CD4-positive, alpha-beta T cell (primary cell): Measurements from ENCODE around the gene GALNT1. TPM values are rescaled to one million over a fixed set of nuclear protein-coding genes. Genes with fewer than 3 reads are reported as not detected.

Source experiments
- ATAC-seq: fragments of 200-7000 bp; cut with Tn5 transposase; one replicate; pipeline ENCODE4 v1.10.0; 2022; ENCODE audit warnings: mild to moderate bottlenecking; ENCODE audit not compliant: poor library complexity
- CTCF ChIA-PET: fragments of 350-600 bp; sonication (Branson Sonifier 250); formaldehyde crosslinking; loops from one replicate; lab custom pipeline; 2021; ENCODE audit warnings: antibody characterized with exemption, inconsistent platforms; lab: Charles Lee
- POLR2A ChIA-PET: fragments of 350-600 bp; sonication (Branson Sonifier 250); formaldehyde crosslinking; loops from one replicate; lab custom pipeline; 2021; ENCODE audit warnings: antibody characterized with exemption, inconsistent platforms; lab: Charles Lee
- DNase-seq, 14 experiments: peaks; one replicate each; pipeline ENCODE4 v3.0.0-alpha.2; 2013 to 2020; ENCODE audit warnings: mixed read lengths in 2 of 14
- H3K27ac ChIP-seq, 2 donors: one replicate each; pipeline versions ENCODE4 v1.5.1 to v1.7.0; 2013; ENCODE audit warnings: low read length in 2 of 2, low read depth in 1 of 2, mild to moderate bottlenecking in 1 of 2
- H3K27me3 ChIP-seq, 2 experiments: 1 replicate in 1 of 2; 2 replicates in 1 of 2; pipeline versions ENCODE4 v1.6.1 to v1.7.0; 2013; ENCODE audit warnings: low read length in 2 of 2, control low read depth in 1 of 2, mild to moderate bottlenecking in 1 of 2, moderate library complexity in 1 of 2; ENCODE audit not compliant: insufficient read depth in 2 of 2, control insufficient read depth in 1 of 2
- H3K36me3 ChIP-seq: one replicate; pipeline ENCODE4 v1.6.1; 2013; ENCODE audit warnings: low read length, control low read depth; ENCODE audit not compliant: insufficient read depth
- H3K4me1 ChIP-seq: one replicate; pipeline ENCODE4 v1.6.1; 2013; ENCODE audit warnings: low read length, control low read depth; ENCODE audit not compliant: insufficient read depth
- H3K4me3 ChIP-seq: one replicate; pipeline ENCODE4 v1.5.1; 2013; ENCODE audit warnings: mild to moderate bottlenecking, low read length, moderate library complexity
- H3K9me3 ChIP-seq, 2 experiments: 1 replicate in 1 of 2; 2 replicates in 1 of 2; pipeline versions ENCODE4 v1.6.1 to v1.7.0; 2013; ENCODE audit warnings: low read length in 2 of 2, mild to moderate bottlenecking in 2 of 2, control low read depth in 1 of 2, moderate library complexity in 1 of 2; ENCODE audit not compliant: control insufficient read depth in 1 of 2, insufficient read depth in 1 of 2
- H3K27ac Mint-ChIP-seq: one replicate; pipeline ENCODE4 v1.8.0; 2020; ENCODE audit warnings: mixed read lengths
- H3K27me3 Mint-ChIP-seq: one replicate; pipeline ENCODE4 v1.8.0; 2021; ENCODE audit warnings: mixed read lengths
- H3K36me3 Mint-ChIP-seq: one replicate; pipeline ENCODE4 v1.8.0; 2021; ENCODE audit warnings: low read depth, mixed read lengths
- H3K4me1 Mint-ChIP-seq: one replicate; pipeline ENCODE4 v1.8.0; 2021; ENCODE audit warnings: low read depth, mixed read lengths
- H3K4me3 Mint-ChIP-seq: one replicate; pipeline ENCODE4 v1.8.0; 2020; ENCODE audit warnings: mild to moderate bottlenecking, mixed read lengths
- H3K9me3 Mint-ChIP-seq: one replicate; pipeline ENCODE4 v1.8.0; 2020; ENCODE audit warnings: mixed read lengths
- CTCF ChIP-seq: fragments of 200-600 bp; IDR thresholded peaks from one replicate; pipeline ENCODE4 v1.8.0; 2022; ENCODE audit warnings: antibody characterized with exemption, mild to moderate bottlenecking
- intact Hi-C, 2 experiments: fragments of 100-400 bp; cut with DNase I in 1 of 2; cut with micrococcal nuclease in 1 of 2; formaldehyde crosslinking; loops; one replicate each; pipeline versions ENCODE4 v1.15.1 to v1.9.0; 2023 to 2025; cut with DNase I, micrococcal nuclease
- total RNA-seq, 174 experiments: library from RNA in 2 of 174; stranded (reverse) in 2 of 174; gene quantifications; one replicate each; pipeline ENCODE4 v1.2.3 and lab custom pipeline; 2021 to 2026

Gene GALNT1
- total RNA-seq, 2 experiments from 2014 or later: 16.1 to 17.9 TPM

- H3K4me3 ChIP-seq: no peak overlapping the region
- H3K36me3 ChIP-seq: peaks cover 3% of the 10 kb centered on the region
- Mint-ChIP-seq H3K4me1 (no peaks in the 10 kb centered on the region), H3K9me3 (no peaks in the 10 kb centered on the region), H3K4me3 (no peak overlapping the region), H3K27me3 (no peaks in the 10 kb centered on the region), H3K27ac (no peak overlapping the region), H3K36me3 (peaks cover 16% of the 10 kb centered on the region)
- POLR2A ChIA-PET: no interaction called here
- intact Hi-C loops: no loop called here
- no peak for TF ChIP-seq CTCF
- no peak for DNase-seq
- no peaks in the 10 kb centered on the region for H3K4me1 ChIP-seq
- no peak for ATAC-seq
- H3K27me3 ChIP-seq: no peaks in the 10 kb centered on the region
- CTCF ChIA-PET: no interaction called here
- H3K9me3 ChIP-seq: no peaks in the 10 kb centered on the region
- H3K27ac ChIP-seq: no peak overlapping the region
These were observed 114.8 kb downstream of the GALNT1 start for GRCh38 chr18:35696307-35696706.

GRCh38 chr18:35697869-35698268, 116.3 kb downstream of the GALNT1 start:
- no peaks in the 10 kb centered on the region for H3K4me1 Mint-ChIP-seq
- peaks cover 32% of the 10 kb centered on the region for H3K36me3 Mint-ChIP-seq
- ChIA-PET CTCF (no interaction called here), POLR2A (no interaction called here)
- H3K27ac Mint-ChIP-seq: no peak overlapping the region
- DNase-seq: no peak
- H3K4me3 ChIP-seq: no peak overlapping the region
- H3K9me3 ChIP-seq: no peaks in the 10 kb centered on the region
- intact Hi-C loops: no loop called here
- H3K4me1 ChIP-seq: no peaks in the 10 kb centered on the region
- TF ChIP-seq CTCF: no peak
- ATAC-seq: no peak
- H3K27me3 Mint-ChIP-seq: no peaks in the 10 kb centered on the region
- no peaks in the 10 kb centered on the region for H3K9me3 Mint-ChIP-seq
- H3K4me3 Mint-ChIP-seq: no peak overlapping the region
- no peaks in the 10 kb centered on the region for H3K27me3 ChIP-seq
- H3K36me3 ChIP-seq: no peaks in the 10 kb centered on the region
- H3K27ac ChIP-seq: no peak overlapping the region

GRCh38 chr18:35703043-35703688, 121.6 kb downstream of the GALNT1 start:
- intact Hi-C loops: no loop called here
- H3K27ac ChIP-seq: no peak overlapping the region
- H3K27me3 Mint-ChIP-seq: no peaks in the 10 kb centered on the region
- TF ChIP-seq CTCF: no peak
- POLR2A ChIA-PET: no interaction called here
- H3K36me3 Mint-ChIP-seq: peaks cover 53% of the 10 kb centered on the region
- H3K9me3 Mint-ChIP-seq: no peaks in the 10 kb centered on the region
- CTCF ChIA-PET: interaction anchor here (0.7 kb wide), 1 partner anchor 14 kb away, joined by 3 read pairs; no protein-coding TSS in a partner anchor
- DNase-seq (no peak), ATAC-seq (no peak)
- H3K27me3 ChIP-seq: no peaks in the 10 kb centered on the region
- no peaks in the 10 kb centered on the region for H3K4me1 ChIP-seq
- H3K36me3 ChIP-seq: peaks cover 11% of the 10 kb centered on the region
- H3K9me3 ChIP-seq: no peaks in the 10 kb centered on the region
- H3K4me3 ChIP-seq: no peak overlapping the region
- H3K27ac Mint-ChIP-seq: no peak overlapping the region
- no peak overlapping the region for H3K4me3 Mint-ChIP-seq
- H3K4me1 Mint-ChIP-seq: no peaks in the 10 kb centered on the region
